ENCODE data around the gene TRIM13. TPM values are rescaled to one million over a fixed set of nuclear protein-coding genes. Genes with fewer than 3 reads are reported as not detected.

TRIM13 gene
- total RNA-seq, 2 donors from 2014 or later = 21.7 to 35.0 TPM

- H3K4me1 ChIP-seq = peaks cover 18% of the 10 kb centered on the region
- intact Hi-C loops (cut with DNase I) = loop anchor here (5.0 to 10.0 kb wide), 3 partner anchors 83 to 526 kb away; no protein-coding TSS in a partner anchor
- peak overlapping the region; percentile 71 for H3K4me3 ChIP-seq
- no peaks in the 10 kb centered on the region for H3K9me3 ChIP-seq
- H3K36me3 ChIP-seq = no peaks in the 10 kb centered on the region
- TF ChIP-seq CTCF (IDR thresholded peaks at IDR 0.05) = no peak
- peak overlapping the region in 1 of 2 donors; percentile 85 for H3K9ac ChIP-seq (ENCODE audit: low read depth in 2 of 2, low read length in 2 of 2)
- H3K27ac ChIP-seq = peak overlapping the region; percentile 99
- H3K27me3 ChIP-seq = no peaks in the 10 kb centered on the region
- DNase-seq = no peak
Measured at GRCh38 chr13:49998714-49999624, 2.1 kb downstream of the TRIM13 start.

DNA sequence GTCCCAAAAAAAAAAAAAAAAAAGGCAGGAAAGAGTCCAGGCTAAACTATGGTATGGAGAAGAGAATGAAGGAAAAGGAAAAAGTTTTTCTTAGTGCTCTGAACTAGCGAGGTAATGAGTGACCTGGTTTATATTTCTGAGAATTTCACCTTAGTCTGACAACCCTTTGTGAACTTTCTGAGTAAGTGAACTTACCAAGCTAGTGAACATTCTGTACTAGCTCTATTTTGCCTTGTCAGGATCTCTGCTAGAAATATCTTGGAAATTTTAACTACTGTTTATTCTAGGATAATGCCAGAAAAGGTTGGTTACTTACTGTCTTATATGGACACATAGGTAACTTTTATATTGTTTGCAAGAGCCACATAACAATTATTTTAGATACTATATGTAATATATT, 4.4 kb downstream of the TRIM13 start:
- Histone ChIP-seq H3K27ac (no peak overlapping the region), H3K36me3 (no peaks in the 10 kb centered on the region), H3K4me1 (peaks cover 18% of the 10 kb centered on the region), H3K9me3 (no peaks in the 10 kb centered on the region), H3K9ac (ENCODE audit: low read depth in 2 of 2, low read length in 2 of 2) (no peak overlapping the region), H3K4me3 (no peak overlapping the region), H3K27me3 (no peaks in the 10 kb centered on the region)
- intact Hi-C loops (cut with DNase I) = no loop called here
- no peak for DNase-seq
- TF ChIP-seq CTCF (IDR thresholded peaks at IDR 0.05) = no peak

GRCh38 chr13:50006426-50007135, 9.7 kb downstream of the TRIM13 start:
- Histone ChIP-seq H3K4me3 (no peak overlapping the region), H3K9ac (ENCODE audit: low read depth in 2 of 2, low read length in 2 of 2) (no peak overlapping the region), H3K36me3 (peaks cover 6% of the 10 kb centered on the region), H3K27me3 (no peaks in the 10 kb centered on the region), H3K9me3 (no peaks in the 10 kb centered on the region), H3K27ac (peak overlapping the region; percentile 73), H3K4me1 (no peaks in the 10 kb centered on the region)
- DNase-seq = peak; percentile 74
- TF ChIP-seq CTCF (IDR thresholded peaks at IDR 0.05) = no peak
- intact Hi-C loops (cut with DNase I) = no loop called here

GRCh38 chr13:50011461-50011860, 14.6 kb downstream of the TRIM13 start:
- Histone ChIP-seq H3K4me3 (no peak overlapping the region), H3K9me3 (no peaks in the 10 kb centered on the region), H3K4me1 (no peaks in the 10 kb centered on the region), H3K36me3 (peaks cover 6% of the 10 kb centered on the region), H3K27me3 (no peaks in the 10 kb centered on the region), H3K27ac (no peak overlapping the region), H3K9ac (ENCODE audit: low read depth in 2 of 2, low read length in 2 of 2) (no peak overlapping the region)
- intact Hi-C loops (cut with DNase I) = no loop called here
- no peak for DNase-seq
- no peak for TF ChIP-seq CTCF (IDR thresholded peaks at IDR 0.05)

GRCh38 chr13:50012396-50013169, 15.7 kb downstream of the TRIM13 start:
- no peak for DNase-seq
- Histone ChIP-seq H3K9ac (ENCODE audit: low read depth in 2 of 2, low read length in 2 of 2) (no peak overlapping the region), H3K4me1 (no peaks in the 10 kb centered on the region), H3K4me3 (no peak overlapping the region), H3K9me3 (no peaks in the 10 kb centered on the region), H3K36me3 (peaks cover 6% of the 10 kb centered on the region), H3K27me3 (no peaks in the 10 kb centered on the region), H3K27ac (no peak overlapping the region)
- no peak for TF ChIP-seq CTCF (IDR thresholded peaks at IDR 0.05)
- intact Hi-C loops (cut with DNase I) = no loop called here

Data from colonic mucosa (tissue), 4 donors.